Mesenchymal stem cell (in vitro differentiated cells and primary cell): Measurements from ENCODE around the gene MB.

Experiments
- DNase-seq: peaks from one replicate; pipeline ENCODE4 v3.0.0-alpha.2; 2013
- H2AFZ ChIP-seq: one replicate; pipeline ENCODE4 v1.6.1; 2013; ENCODE audit warnings: low read depth, mild to moderate bottlenecking, control low read depth, inconsistent platforms, low read length, moderate library complexity
- H2AK5ac ChIP-seq: 2 replicates; pipeline ENCODE4 v1.6.1; 2013; ENCODE audit warnings: low read length, moderate library complexity, mild to moderate bottlenecking, inconsistent platforms; ENCODE audit not compliant: severe bottlenecking
- H2BK120ac ChIP-seq: one replicate; pipeline ENCODE4 v1.6.1; 2013; ENCODE audit warnings: low read depth, mild to moderate bottlenecking, inconsistent platforms, low read length, moderate library complexity
- H2BK12ac ChIP-seq, 2 experiments: one replicate each; pipeline ENCODE4 v1.6.1; 2013; ENCODE audit warnings: inconsistent platforms in 2 of 2, low read length in 2 of 2, mild to moderate bottlenecking in 2 of 2, moderate library complexity in 2 of 2, control low read depth in 1 of 2
- H2BK15ac ChIP-seq: one replicate; pipeline ENCODE4 v1.6.1; 2013; ENCODE audit warnings: mild to moderate bottlenecking, low read depth, inconsistent platforms; ENCODE audit not compliant: poor library complexity, severe bottlenecking
- H2BK5ac ChIP-seq: 2 replicates; pipeline ENCODE4 v1.6.1; 2013; ENCODE audit warnings: low read depth, mild to moderate bottlenecking, low read length, control low read depth, inconsistent platforms; ENCODE audit not compliant: poor library complexity, severe bottlenecking
- H3K14ac ChIP-seq, 2 experiments: one replicate each; pipeline ENCODE4 v1.6.1; 2013; ENCODE audit warnings: inconsistent platforms in 2 of 2, low read length in 2 of 2, control low read depth in 1 of 2, mild to moderate bottlenecking in 1 of 2, moderate library complexity in 1 of 2
- H3K18ac ChIP-seq, 2 experiments: one replicate each; pipeline ENCODE4 v1.6.1; 2013; ENCODE audit warnings: inconsistent platforms in 2 of 2, low read length in 2 of 2, control low read depth in 1 of 2, low read depth in 1 of 2, mild to moderate bottlenecking in 1 of 2
- H3K23ac ChIP-seq, 2 experiments: one replicate each; pipeline ENCODE4 v1.6.1; 2013; ENCODE audit warnings: inconsistent platforms in 2 of 2, low read length in 2 of 2, mild to moderate bottlenecking in 2 of 2, moderate library complexity in 2 of 2, control low read depth in 1 of 2
- H3K27ac ChIP-seq: 2 replicates; pipeline ENCODE4 v1.5.1; 2013; ENCODE audit warnings: mild to moderate bottlenecking, moderate library complexity, low read length, control low read depth, inconsistent platforms; ENCODE audit not compliant: poor library complexity, severe bottlenecking
- H3K27me3 ChIP-seq, 2 experiments: 2 replicates each; pipeline versions ENCODE4 v1.6.1 to v1.7.0; 2013; ENCODE audit warnings: low read length in 2 of 2, mild to moderate bottlenecking in 2 of 2, moderate library complexity in 2 of 2, control low read depth in 1 of 2, inconsistent platforms in 1 of 2; ENCODE audit not compliant: control insufficient read depth in 1 of 2, insufficient read depth in 1 of 2
- H3K36me3 ChIP-seq, 2 experiments: 2 replicates each; pipeline versions ENCODE4 v1.6.1 to v1.7.0; 2013; ENCODE audit warnings: low read length in 2 of 2, control low read depth in 1 of 2, inconsistent platforms in 1 of 2, low read depth in 1 of 2, mild to moderate bottlenecking in 1 of 2; ENCODE audit not compliant: insufficient read depth in 2 of 2, control insufficient read depth in 1 of 2
- H3K4ac ChIP-seq, 2 experiments: one replicate each; pipeline ENCODE4 v1.6.1; 2013; ENCODE audit warnings: inconsistent platforms in 2 of 2, low read length in 2 of 2, mild to moderate bottlenecking in 2 of 2, moderate library complexity in 2 of 2, control low read depth in 1 of 2, low read depth in 1 of 2
- H3K4me1 ChIP-seq: 2 replicates; pipeline ENCODE4 v1.6.1; 2013; ENCODE audit warnings: low read depth, low read length, control low read depth; ENCODE audit not compliant: control insufficient read depth, insufficient read depth
- H3K4me2 ChIP-seq: 2 replicates; pipeline ENCODE4 v1.6.1; 2013; ENCODE audit warnings: low read length, mild to moderate bottlenecking, inconsistent platforms; ENCODE audit not compliant: poor library complexity, severe bottlenecking
- H3K4me3 ChIP-seq, 2 experiments: 2 replicates each; pipeline versions ENCODE4 v1.5.1 to v1.7.0; 2013; ENCODE audit warnings: low read length in 2 of 2, mild to moderate bottlenecking in 2 of 2, control low read depth in 1 of 2, low read depth in 1 of 2; ENCODE audit not compliant: insufficient read depth in 1 of 2
- H3K79me1 ChIP-seq: replicated peaks from 2 replicates; pipeline ENCODE4 v1.6.1; 2013; ENCODE audit warnings: mild to moderate bottlenecking, control low read depth, low read length, inconsistent platforms; ENCODE audit not compliant: poor library complexity, severe bottlenecking
- H3K9ac ChIP-seq: 2 replicates; pipeline ENCODE4 v1.7.0; 2013; ENCODE audit warnings: mild to moderate bottlenecking, low read length, moderate library complexity
- H3K9me3 ChIP-seq: 2 replicates; pipeline ENCODE4 v1.7.0; 2013; ENCODE audit warnings: mild to moderate bottlenecking, low read length; ENCODE audit not compliant: control insufficient read depth
- H4K8ac ChIP-seq: one replicate; pipeline ENCODE4 v1.6.1; 2013; ENCODE audit warnings: inconsistent platforms, mild to moderate bottlenecking, low read length, moderate library complexity
- H4K91ac ChIP-seq: one replicate; pipeline ENCODE4 v1.6.1; 2013; ENCODE audit warnings: mild to moderate bottlenecking, low read length, inconsistent platforms
- WGBS: methylation state at CpG from one replicate; pipeline ENCODE4 v1.1.7; 2013; ENCODE audit warnings: mixed read lengths; 5-methylcytosine and 5-hydroxymethylcytosine counted together

MB gene

DNA sequence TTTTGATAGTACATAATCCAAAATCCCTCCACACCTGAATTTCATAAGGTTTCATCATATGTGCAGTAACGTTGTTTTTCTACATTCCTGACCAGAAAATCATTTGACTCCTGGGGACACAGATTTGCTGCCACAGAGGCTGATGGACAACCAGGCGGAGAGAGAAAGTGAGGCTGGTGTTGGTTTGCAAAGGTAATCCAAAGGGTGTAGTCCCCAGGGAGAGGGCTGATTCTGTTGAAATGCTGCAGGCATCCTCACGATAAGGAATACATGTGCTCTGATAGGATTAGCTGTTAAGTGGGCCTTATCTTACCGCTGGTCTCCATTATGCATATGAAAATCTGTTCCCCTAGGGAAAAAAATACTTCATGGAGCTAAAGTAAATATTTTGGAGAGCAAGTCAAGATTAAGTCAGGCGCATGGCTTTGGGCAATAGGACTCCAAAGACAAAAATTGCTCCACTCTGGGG lies 39.2 kb upstream of the MB start:
- Histone ChIP-seq H3K23ac (no peak overlapping the region), H2AK5ac (no peak overlapping the region), H3K9ac (no peak overlapping the region), H4K91ac (no peak overlapping the region), H3K14ac (no peak overlapping the region), H2BK120ac (no peak overlapping the region), H3K9me3 (peaks cover 12% of the 10 kb centered on the region), H3K36me3 (peaks cover 13 to 53% of the 10 kb centered on the region in 2 experiments), H2BK15ac (no peak overlapping the region), H2AFZ (no peak overlapping the region), H3K4me2 (no peak overlapping the region), H2BK12ac (no peak overlapping the region), H3K79me1 (peaks cover 8% of the 10 kb centered on the region), H4K8ac (no peak overlapping the region), H3K4me3 (no peak overlapping the region), H3K4me1 (no peaks in the 10 kb centered on the region), H3K27ac (no peak overlapping the region), H2BK5ac (no peak overlapping the region), H3K18ac (peak overlapping the region in 1 of 2 experiments; percentile 29), H3K27me3 (no peaks in the 10 kb centered on the region), H3K4ac (no peak overlapping the region)
- WGBS = 62% methylated on average over 5 of the region's 5 CpGs
- peak; percentile 53 for DNase-seq

DNA sequence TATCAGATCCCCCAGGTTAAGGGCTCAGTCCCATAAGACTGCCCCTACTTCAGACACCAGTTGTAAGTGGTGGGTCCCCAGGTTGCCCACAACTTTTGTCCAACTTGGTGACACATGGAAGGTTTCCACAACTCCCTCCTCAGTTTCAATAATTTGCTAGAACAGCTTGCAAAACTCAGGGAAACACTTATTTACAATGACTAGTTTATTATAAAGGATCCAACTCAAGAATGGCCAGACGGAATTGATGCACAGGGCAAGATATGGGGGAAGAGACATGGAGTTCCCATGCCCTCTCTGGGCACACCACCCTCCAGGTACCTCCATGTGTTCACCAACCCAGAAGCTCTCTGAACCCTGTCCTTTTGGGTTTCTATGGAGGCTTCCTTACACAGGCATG lies 36.7 kb upstream of the MB start:
- no peak for DNase-seq
- Histone ChIP-seq H4K91ac (no peak overlapping the region), H3K79me1 (peaks cover 17% of the 10 kb centered on the region), H3K27me3 (no peaks in the 10 kb centered on the region), H3K9me3 (peaks cover 6% of the 10 kb centered on the region), H2BK15ac (no peak overlapping the region), H3K36me3 (peaks cover 3 to 32% of the 10 kb centered on the region in 2 experiments), H2AK5ac (no peak overlapping the region), H3K14ac (no peak overlapping the region), H3K4me3 (no peak overlapping the region), H2BK5ac (no peak overlapping the region), H3K9ac (no peak overlapping the region), H3K18ac (no peak overlapping the region), H3K27ac (no peak overlapping the region), H3K4ac (no peak overlapping the region), H3K4me2 (no peak overlapping the region), H2BK12ac (no peak overlapping the region), H2AFZ (no peak overlapping the region), H4K8ac (no peak overlapping the region), H3K23ac (no peak overlapping the region), H3K4me1 (peaks cover 6% of the 10 kb centered on the region), H2BK120ac (no peak overlapping the region)
- 86% methylated on average over 1 of the region's 1 CpG for WGBS

DNA sequence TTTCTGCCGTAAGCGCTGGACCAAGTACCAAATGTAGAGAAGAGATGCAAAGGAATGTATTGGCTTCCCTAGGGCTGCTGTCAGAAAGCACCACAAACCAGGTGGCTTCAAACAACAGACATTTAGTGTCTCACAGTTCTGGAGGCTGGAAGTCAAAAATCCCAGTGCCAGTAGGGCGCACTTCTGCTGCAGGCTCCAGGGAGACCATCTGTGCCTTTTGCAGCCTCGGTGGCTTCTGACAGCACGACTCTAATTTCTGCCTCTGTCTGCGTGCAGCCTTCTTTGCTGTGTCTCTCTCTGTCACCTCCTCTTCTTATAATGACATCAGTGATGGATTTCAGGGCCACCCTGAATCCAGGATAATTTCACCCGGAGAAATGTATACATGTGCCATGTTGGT lies 34.0 kb upstream of the MB start:
- Histone ChIP-seq H4K91ac (no peak overlapping the region), H3K4me3 (no peak overlapping the region), H3K14ac (no peak overlapping the region), H3K79me1 (peaks cover 15% of the 10 kb centered on the region), H3K36me3 (peaks cover 0 to 4% of the 10 kb centered on the region in 2 experiments), H2BK12ac (no peak overlapping the region), H2BK120ac (no peak overlapping the region), H3K4ac (no peak overlapping the region), H3K27me3 (no peaks in the 10 kb centered on the region), H3K9me3 (peaks cover 3% of the 10 kb centered on the region), H3K18ac (peak overlapping the region in 1 of 2 experiments; percentile 57), H3K4me2 (no peak overlapping the region), H2BK5ac (no peak overlapping the region), H4K8ac (no peak overlapping the region), H2BK15ac (no peak overlapping the region), H3K9ac (no peak overlapping the region), H2AK5ac (no peak overlapping the region), H3K23ac (no peak overlapping the region), H2AFZ (no peak overlapping the region), H3K4me1 (peaks cover 13% of the 10 kb centered on the region), H3K27ac (no peak overlapping the region)
- no peak for DNase-seq
- WGBS = 97% methylated on average over 7 of the region's 7 CpGs

DNA sequence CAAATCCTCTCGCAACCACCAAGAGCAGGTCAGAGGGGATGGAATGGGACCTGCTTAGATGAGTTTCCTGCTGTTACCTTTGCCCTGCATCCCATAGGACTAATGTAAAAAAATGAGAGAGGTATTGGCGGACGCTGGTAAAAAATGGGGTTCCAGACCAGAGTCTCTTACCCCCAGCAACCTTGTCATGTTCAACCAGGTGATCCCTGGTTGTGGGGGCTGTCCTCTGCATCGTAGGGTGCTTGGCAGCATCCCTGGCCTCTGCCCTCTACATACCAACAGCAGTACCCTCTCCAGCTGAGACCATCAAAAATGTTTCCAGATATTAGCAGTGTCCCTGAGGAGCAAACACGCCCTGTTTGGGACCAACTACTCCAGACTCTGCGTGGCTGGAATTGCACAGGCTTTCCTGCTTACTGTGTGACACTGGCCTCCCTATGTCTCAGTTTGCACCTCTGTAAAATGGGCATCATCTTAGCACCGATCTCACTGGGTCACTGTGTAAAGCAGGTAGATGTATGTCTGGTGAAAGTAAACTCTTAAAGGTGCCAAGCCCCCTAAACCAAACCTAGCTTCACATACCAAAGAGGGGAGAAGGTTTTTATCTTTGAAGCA lies 32.6 kb upstream of the MB start:
- Histone ChIP-seq H2BK12ac (no peak overlapping the region), H2AFZ (no peak overlapping the region), H4K91ac (no peak overlapping the region), H3K27me3 (no peaks in the 10 kb centered on the region), H3K4me2 (no peak overlapping the region), H3K4me3 (peak overlapping the region in 1 of 2 experiments; percentile 88), H4K8ac (peak overlapping the region; percentile 63), H2AK5ac (peak overlapping the region; percentile 35), H3K79me1 (peaks cover 15% of the 10 kb centered on the region), H2BK120ac (peak overlapping the region; percentile 37), H3K9me3 (no peaks in the 10 kb centered on the region), H2BK5ac (no peak overlapping the region), H3K23ac (no peak overlapping the region), H3K27ac (no peak overlapping the region), H3K36me3 (no peaks in the 10 kb centered on the region), H3K4me1 (peaks cover 17% of the 10 kb centered on the region), H3K9ac (peak overlapping the region; percentile 98), H3K18ac (peak overlapping the region; percentile 8 to 16), H3K4ac (no peak overlapping the region), H3K14ac (peak overlapping the region in 1 of 2 experiments; percentile 1), H2BK15ac (no peak overlapping the region)
- DNase-seq = no peak
- 95% methylated on average over 6 of the region's 7 CpGs for WGBS
